HepG2 (cell line): ENCODE measurements around the gene ZNF764. TPM values are rescaled to one million over a fixed set of nuclear protein-coding genes. Genes with fewer than 3 reads are reported as not detected.
A peak's percentile ranks its signal among the peaks of the same experiment; 100 is the strongest.

ENCODE experiments used
- ADNP ChIP-seq: sonication (generic); formaldehyde crosslinking; IDR thresholded peaks from 2 replicates; pipeline ENCODE4 v1.4.0; 2020; ENCODE audit warnings: missing genetic modification reagents
- GATA4 ChIP-seq: sonication (generic); IDR thresholded peaks from 2 replicates; pipeline ENCODE4 v1.6.1; 2016; ENCODE audit warnings: antibody characterized with exemption, low read depth, borderline replicate concordance
- GATAD2A ChIP-seq: IDR thresholded peaks from 2 replicates; pipeline ENCODE4 v1.6.1; 2016
- HDAC1 ChIP-seq: sonication (generic); formaldehyde crosslinking; IDR thresholded peaks from 2 replicates; pipeline ENCODE4 v1.5.1; 2020; ENCODE audit warnings: mild to moderate bottlenecking, missing genetic modification reagents
- ISL2 ChIP-seq: sonication (generic); formaldehyde crosslinking; IDR thresholded peaks from 2 replicates; pipeline ENCODE4 v1.5.0; 2020; ENCODE audit warnings: missing genetic modification reagents
- KAT7 ChIP-seq: IDR thresholded peaks from 2 replicates; pipeline ENCODE4 v1.6.1; 2018; ENCODE audit warnings: borderline replicate concordance, missing compliant biosample characterization
- MED8 ChIP-seq: sonication (generic); formaldehyde crosslinking; IDR thresholded peaks from 2 replicates; pipeline ENCODE4 v1.8.1; 2023; ENCODE audit warnings: mild to moderate bottlenecking, missing genetic modification reagents; ENCODE audit not compliant: insufficient replicate concordance
- MEIS1 ChIP-seq: sonication (generic); formaldehyde crosslinking; IDR thresholded peaks from 2 replicates; pipeline ENCODE4 v1.9.0; 2021; ENCODE audit warnings: mild to moderate bottlenecking, missing genetic modification reagents, moderate library complexity, borderline replicate concordance
- MYC ChIP-seq: sonication (generic); formaldehyde crosslinking; IDR thresholded peaks from 2 replicates; pipeline ENCODE4 v1.9.0; 2021; ENCODE audit warnings: missing genetic modification reagents, borderline replicate concordance
- NAIF1 ChIP-seq: sonication (generic); formaldehyde crosslinking; IDR thresholded peaks from 2 replicates; pipeline ENCODE4 v1.5.0; 2020; ENCODE audit warnings: mild to moderate bottlenecking, missing genetic modification reagents, borderline replicate concordance
- SMAD1 ChIP-seq: sonication (generic); formaldehyde crosslinking; IDR thresholded peaks from 2 replicates; pipeline ENCODE4 v1.4.0; 2020; ENCODE audit warnings: missing genetic modification reagents, low read depth, mild to moderate bottlenecking, borderline replicate concordance
- ZBTB7B ChIP-seq: sonication (generic); formaldehyde crosslinking; IDR thresholded peaks from 2 replicates; pipeline ENCODE4 v1.4.0; 2020; ENCODE audit warnings: missing genetic modification reagents
- ZMYM2 ChIP-seq: sonication (generic); formaldehyde crosslinking; IDR thresholded peaks from 2 replicates; pipeline ENCODE4 v1.8.0; 2022; ENCODE audit warnings: mild to moderate bottlenecking, missing genetic modification reagents
- ZNF160 ChIP-seq: sonication (generic); formaldehyde crosslinking; IDR thresholded peaks from 2 replicates; pipeline ENCODE4 v1.8.0; 2022; ENCODE audit warnings: mild to moderate bottlenecking, inconsistent platforms, missing genetic modification reagents
- polyA plus RNA-seq, 8 experiments: library from polyadenylated mRNA; depleted of rRNA in 3 of 8; stranded (reverse) in 7 of 8; unstranded in 1 of 8; fragments of >200 nt; fragmentation: Illumina TruSeq in 4 of 8; extraction: Trizol in 4 of 8; gene quantifications; 2 replicates each; pipeline versions ENCODE4 v1.2.1 to v1.2.3, GENCODE V29; 2011 to 2016; ENCODE audit warnings: low read depth in 4 of 8, missing spikeins in 1 of 8, mixed read lengths in 1 of 8; ENCODE audit not compliant: insufficient read depth in 1 of 8
- total RNA-seq, 5 experiments: library from RNA; depleted of rRNA; stranded (reverse); fragments of >200 nt; fragmentation: Illumina TruSeq; extraction: Trizol; gene quantifications; 2 replicates each; pipeline ENCODE4 v1.2.3, GENCODE V29; 2016; ENCODE audit warnings: low read depth in 1 of 5
- TF ChIP-seq, protein P1 (sequence below): sonication (generic); formaldehyde crosslinking; IDR thresholded peaks from 2 replicates; pipeline ENCODE4 v1.5.0; 2020; ENCODE audit warnings: mild to moderate bottlenecking, missing genetic modification reagents
- TF ChIP-seq, protein P2 (sequence below): sonication (generic); formaldehyde crosslinking; IDR thresholded peaks from 2 replicates; pipeline ENCODE4 v1.4.0; 2020; ENCODE audit warnings: mild to moderate bottlenecking, low read depth, missing genetic modification reagents
- TF ChIP-seq, protein P3 (sequence below): sonication (generic); formaldehyde crosslinking; IDR thresholded peaks from 2 replicates; pipeline ENCODE4 v1.5.0; 2020; ENCODE audit warnings: mild to moderate bottlenecking, missing genetic modification reagents, borderline replicate concordance

Gene ZNF764
- total and polyA plus RNA-seq, 2 of the 13 experiments (the other 11 are each of a cell fraction or from before 2014, with no cell fraction given), result 4.1 to 9.1 TPM

DNA sequence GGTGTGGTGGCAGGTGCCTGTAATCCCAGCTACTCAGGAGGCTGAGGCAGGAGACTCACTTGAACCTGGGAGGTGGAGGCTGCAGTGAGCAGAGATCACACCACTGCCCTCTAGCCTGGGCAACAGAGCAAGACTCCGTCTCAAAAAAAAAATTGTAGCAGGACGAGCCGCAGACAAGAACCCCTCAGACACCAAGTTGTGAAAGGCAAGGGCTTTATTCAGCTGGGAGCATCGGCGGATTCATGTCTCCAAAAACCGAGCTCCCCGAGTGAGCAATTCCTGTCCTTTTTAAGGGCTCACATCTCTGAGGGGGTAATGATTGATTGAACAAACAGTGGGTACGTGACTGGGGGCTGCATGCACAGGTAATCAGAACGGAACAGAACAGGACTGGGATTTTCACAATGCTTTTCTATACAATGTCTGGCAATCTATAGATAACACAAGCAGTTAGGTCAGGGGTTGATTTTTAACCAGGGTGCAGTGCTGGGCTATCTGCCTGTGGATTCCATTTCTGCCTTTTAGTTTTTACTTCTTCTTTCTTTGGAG lies 17.2 kb downstream of the ZNF764 start (continued):
- TF ChIP-seq, protein P1, sequence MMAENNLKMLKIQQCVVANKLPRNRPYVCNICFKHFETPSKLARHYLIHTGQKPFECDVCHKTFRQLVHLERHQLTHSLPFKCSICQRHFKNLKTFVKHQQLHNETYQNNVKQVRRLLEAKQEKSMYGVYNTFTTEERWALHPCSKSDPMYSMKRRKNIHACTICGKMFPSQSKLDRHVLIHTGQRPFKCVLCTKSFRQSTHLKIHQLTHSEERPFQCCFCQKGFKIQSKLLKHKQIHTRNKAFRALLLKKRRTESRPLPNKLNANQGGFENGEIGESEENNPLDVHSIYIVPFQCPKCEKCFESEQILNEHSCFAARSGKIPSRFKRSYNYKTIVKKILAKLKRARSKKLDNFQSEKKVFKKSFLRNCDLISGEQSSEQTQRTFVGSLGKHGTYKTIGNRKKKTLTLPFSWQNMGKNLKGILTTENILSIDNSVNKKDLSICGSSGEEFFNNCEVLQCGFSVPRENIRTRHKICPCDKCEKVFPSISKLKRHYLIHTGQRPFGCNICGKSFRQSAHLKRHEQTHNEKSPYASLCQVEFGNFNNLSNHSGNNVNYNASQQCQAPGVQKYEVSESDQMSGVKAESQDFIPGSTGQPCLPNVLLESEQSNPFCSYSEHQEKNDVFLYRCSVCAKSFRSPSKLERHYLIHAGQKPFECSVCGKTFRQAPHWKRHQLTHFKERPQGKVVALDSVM, result peak; percentile 100
- TF ChIP-seq GATA4 (peak; percentile 23; the same call in 1 of the 2 replicates), KAT7 (CRISPR knock-in tag) (0 out of 2 replicates have a peak, but pooled peaks have one; percentile 43), MED8 (CRISPR knock-in tag) (peak; percentile 93), ISL2 (CRISPR knock-in tag) (peak; percentile 53; the same call in 1 of the 2 replicates), ZMYM2 (peak; percentile 82), MEIS1 (peak; percentile 96; the same call in 1 of the 2 replicates), NAIF1 (CRISPR knock-in tag) (peak; percentile 61; the same call in 1 of the 2 replicates), HDAC1 (peak; percentile 93), ZBTB7B (CRISPR knock-in tag) (peak; percentile 90), MYC (CRISPR knock-in tag) (peak; percentile 48; the same call in 1 of the 2 replicates), ZNF160 (CRISPR knock-in tag) (peak; percentile 57; the same call in 1 of the 2 replicates), GATAD2A (CRISPR knock-in tag) (peak; percentile 68), ADNP (peak; percentile 98), SMAD1 (CRISPR knock-in tag) (0 out of 2 replicates have a peak, but pooled peaks have one; percentile 26)
- TF ChIP-seq, protein P2, sequence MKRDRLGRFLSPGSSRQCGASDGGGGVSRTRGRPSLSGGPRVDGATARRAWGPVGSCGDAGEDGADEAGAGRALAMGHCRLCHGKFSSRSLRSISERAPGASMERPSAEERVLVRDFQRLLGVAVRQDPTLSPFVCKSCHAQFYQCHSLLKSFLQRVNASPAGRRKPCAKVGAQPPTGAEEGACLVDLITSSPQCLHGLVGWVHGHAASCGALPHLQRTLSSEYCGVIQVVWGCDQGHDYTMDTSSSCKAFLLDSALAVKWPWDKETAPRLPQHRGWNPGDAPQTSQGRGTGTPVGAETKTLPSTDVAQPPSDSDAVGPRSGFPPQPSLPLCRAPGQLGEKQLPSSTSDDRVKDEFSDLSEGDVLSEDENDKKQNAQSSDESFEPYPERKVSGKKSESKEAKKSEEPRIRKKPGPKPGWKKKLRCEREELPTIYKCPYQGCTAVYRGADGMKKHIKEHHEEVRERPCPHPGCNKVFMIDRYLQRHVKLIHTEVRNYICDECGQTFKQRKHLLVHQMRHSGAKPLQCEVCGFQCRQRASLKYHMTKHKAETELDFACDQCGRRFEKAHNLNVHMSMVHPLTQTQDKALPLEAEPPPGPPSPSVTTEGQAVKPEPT (CRISPR knock-in tag), result peak; percentile 27; the same call in 1 of the 2 replicates
- TF ChIP-seq, protein P3, sequence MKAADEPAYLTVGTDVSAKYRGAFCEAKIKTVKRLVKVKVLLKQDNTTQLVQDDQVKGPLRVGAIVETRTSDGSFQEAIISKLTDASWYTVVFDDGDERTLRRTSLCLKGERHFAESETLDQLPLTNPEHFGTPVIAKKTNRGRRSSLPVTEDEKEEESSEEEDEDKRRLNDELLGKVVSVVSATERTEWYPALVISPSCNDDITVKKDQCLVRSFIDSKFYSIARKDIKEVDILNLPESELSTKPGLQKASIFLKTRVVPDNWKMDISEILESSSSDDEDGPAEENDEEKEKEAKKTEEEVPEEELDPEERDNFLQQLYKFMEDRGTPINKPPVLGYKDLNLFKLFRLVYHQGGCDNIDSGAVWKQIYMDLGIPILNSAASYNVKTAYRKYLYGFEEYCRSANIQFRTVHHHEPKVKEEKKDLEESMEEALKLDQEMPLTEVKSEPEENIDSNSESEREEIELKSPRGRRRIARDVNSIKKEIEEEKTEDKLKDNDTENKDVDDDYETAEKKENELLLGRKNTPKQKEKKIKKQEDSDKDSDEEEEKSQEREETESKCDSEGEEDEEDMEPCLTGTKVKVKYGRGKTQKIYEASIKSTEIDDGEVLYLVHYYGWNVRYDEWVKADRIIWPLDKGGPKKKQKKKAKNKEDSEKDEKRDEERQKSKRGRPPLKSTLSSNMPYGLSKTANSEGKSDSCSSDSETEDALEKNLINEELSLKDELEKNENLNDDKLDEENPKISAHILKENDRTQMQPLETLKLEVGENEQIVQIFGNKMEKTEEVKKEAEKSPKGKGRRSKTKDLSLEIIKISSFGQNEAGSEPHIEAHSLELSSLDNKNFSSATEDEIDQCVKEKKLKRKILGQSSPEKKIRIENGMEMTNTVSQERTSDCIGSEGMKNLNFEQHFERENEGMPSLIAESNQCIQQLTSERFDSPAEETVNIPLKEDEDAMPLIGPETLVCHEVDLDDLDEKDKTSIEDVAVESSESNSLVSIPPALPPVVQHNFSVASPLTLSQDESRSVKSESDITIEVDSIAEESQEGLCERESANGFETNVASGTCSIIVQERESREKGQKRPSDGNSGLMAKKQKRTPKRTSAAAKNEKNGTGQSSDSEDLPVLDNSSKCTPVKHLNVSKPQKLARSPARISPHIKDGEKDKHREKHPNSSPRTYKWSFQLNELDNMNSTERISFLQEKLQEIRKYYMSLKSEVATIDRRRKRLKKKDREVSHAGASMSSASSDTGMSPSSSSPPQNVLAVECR (CRISPR knock-in tag), result peak; percentile 42; the same call in 1 of the 2 replicates
